GM23248 (cell line): ENCODE measurements around the gene ATF6.

Experiments used
- EZH2 ChIP-seq: fragments of 200-600 bp; sonication (generic); IDR thresholded peaks from 2 replicates; pipeline ENCODE4 v1.6.1; 2018; ENCODE audit warnings: antibody characterized with exemption, mild to moderate bottlenecking; ENCODE audit not compliant: insufficient read depth, poor library complexity, severe bottlenecking
- EZH2phosphoT487 ChIP-seq: fragments of 200-600 bp; sonication (generic); IDR thresholded peaks from 2 replicates; pipeline ENCODE4 v1.6.1; 2018; ENCODE audit warnings: antibody characterized with exemption, moderate library complexity, mild to moderate bottlenecking, low read depth; ENCODE audit not compliant: insufficient read depth

DNA sequence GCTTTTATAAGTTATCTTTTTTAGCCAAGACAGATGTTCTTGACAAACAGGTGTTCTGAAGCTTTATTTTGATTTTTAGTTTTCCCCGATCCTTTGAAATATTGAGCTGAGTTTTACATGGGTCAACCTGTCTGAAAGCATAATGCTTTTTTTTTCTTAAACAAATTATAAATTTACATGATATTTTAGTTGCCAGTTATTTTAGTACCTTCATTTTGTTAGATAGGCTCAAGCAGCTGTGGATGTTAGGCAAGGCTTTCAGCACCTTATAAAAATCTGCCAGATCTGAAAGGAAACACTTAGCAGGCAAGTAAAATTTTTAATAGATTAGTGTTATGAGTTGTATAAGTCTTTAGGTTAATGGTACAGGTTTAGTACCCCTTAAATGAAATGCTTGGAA, 33.7 kb downstream of the ATF6 start:
- TF ChIP-seq EZH2 = no peak
- no peak for TF ChIP-seq EZH2phosphoT487
